Calu3 (cell line): ENCODE data around the gene S100A10. TPM values are rescaled to one million over a fixed set of nuclear protein-coding genes. Genes with fewer than 3 reads are reported as not detected.

Experiments
- BruUV-seq: library from RNA; stranded (reverse); fragments of 400-500 nt; replicated peaks from 2 replicates; lab custom pipeline; 2021; lab: Mats Ljungman, UMichigan
- CTCF ChIA-PET: fragments of 300-600 bp; sonication (Branson Sonifier 250); formaldehyde crosslinking; loops from one replicate; lab custom pipeline; 2022; ENCODE audit warnings: antibody characterized with exemption; lab: Charles Lee
- DNase-seq: peaks from one replicate; pipeline ENCODE4 v3.0.0; 2022
- H3K27ac Mint-ChIP-seq: one replicate; pipeline ENCODE4 v1.8.0; 2022; ENCODE audit warnings: mixed read lengths; ENCODE audit not compliant: unreplicated experiment
- H3K27me3 Mint-ChIP-seq: one replicate; pipeline ENCODE4 v1.8.0; 2022; ENCODE audit warnings: mixed read lengths; ENCODE audit not compliant: unreplicated experiment
- H3K36me3 Mint-ChIP-seq: one replicate; pipeline ENCODE4 v1.8.0; 2022; ENCODE audit warnings: mild to moderate bottlenecking, moderate library complexity, mixed read lengths; ENCODE audit not compliant: insufficient read depth, unreplicated experiment
- H3K4me1 Mint-ChIP-seq: one replicate; pipeline ENCODE4 v1.8.0; 2022; ENCODE audit warnings: mild to moderate bottlenecking, low read depth, mixed read lengths; ENCODE audit not compliant: unreplicated experiment
- H3K4me3 Mint-ChIP-seq: one replicate; pipeline ENCODE4 v1.8.0; 2022; ENCODE audit warnings: mild to moderate bottlenecking, low read depth, moderate library complexity, mixed read lengths; ENCODE audit not compliant: unreplicated experiment
- H3K9me3 Mint-ChIP-seq: one replicate; pipeline ENCODE4 v1.8.0; 2022; ENCODE audit warnings: low read depth, mixed read lengths; ENCODE audit not compliant: unreplicated experiment
- intact Hi-C: fragments of 100-400 bp; cut with micrococcal nuclease; formaldehyde crosslinking; loops from one replicate; pipeline ENCODE4 v1.10.0; 2022; ENCODE audit not compliant: unreplicated experiment
- total RNA-seq: library from RNA; stranded (reverse); gene quantifications from 2 replicates; pipeline ENCODE4 v1.2.3, GENCODE V29; 2022
- TF ChIP-seq, protein P1 (sequence below): fragments of 200-600 bp; IDR thresholded peaks from one replicate; pipeline ENCODE4 v1.8.0; 2022; ENCODE audit warnings: antibody characterized with exemption; ENCODE audit not compliant: unreplicated experiment

Gene S100A10
- total RNA-seq, 1 experiment from 2014 or later, result 882 TPM

GRCh38 chr1:152014943-152015342, 21.3 kb upstream of the S100A10 start:
- intact Hi-C loops, result no loop called here
- Mint-ChIP-seq H3K27ac (no peak overlapping the region), H3K4me1 (peaks cover 12% of the 10 kb centered on the region), H3K4me3 (no peak overlapping the region), H3K36me3 (no peaks in the 10 kb centered on the region), H3K27me3 (no peaks in the 10 kb centered on the region), H3K9me3 (no peaks in the 10 kb centered on the region)
- CTCF ChIA-PET, result interaction anchor here (0.8 to 3.0 kb wide), 3 partner anchors 16 to 47 kb away, joined by 3 to 13 read pairs (median 3); no protein-coding TSS in a partner anchor
- no peak for DNase-seq
- no TSS peak for BruUV-seq
- TF ChIP-seq, protein P1, sequence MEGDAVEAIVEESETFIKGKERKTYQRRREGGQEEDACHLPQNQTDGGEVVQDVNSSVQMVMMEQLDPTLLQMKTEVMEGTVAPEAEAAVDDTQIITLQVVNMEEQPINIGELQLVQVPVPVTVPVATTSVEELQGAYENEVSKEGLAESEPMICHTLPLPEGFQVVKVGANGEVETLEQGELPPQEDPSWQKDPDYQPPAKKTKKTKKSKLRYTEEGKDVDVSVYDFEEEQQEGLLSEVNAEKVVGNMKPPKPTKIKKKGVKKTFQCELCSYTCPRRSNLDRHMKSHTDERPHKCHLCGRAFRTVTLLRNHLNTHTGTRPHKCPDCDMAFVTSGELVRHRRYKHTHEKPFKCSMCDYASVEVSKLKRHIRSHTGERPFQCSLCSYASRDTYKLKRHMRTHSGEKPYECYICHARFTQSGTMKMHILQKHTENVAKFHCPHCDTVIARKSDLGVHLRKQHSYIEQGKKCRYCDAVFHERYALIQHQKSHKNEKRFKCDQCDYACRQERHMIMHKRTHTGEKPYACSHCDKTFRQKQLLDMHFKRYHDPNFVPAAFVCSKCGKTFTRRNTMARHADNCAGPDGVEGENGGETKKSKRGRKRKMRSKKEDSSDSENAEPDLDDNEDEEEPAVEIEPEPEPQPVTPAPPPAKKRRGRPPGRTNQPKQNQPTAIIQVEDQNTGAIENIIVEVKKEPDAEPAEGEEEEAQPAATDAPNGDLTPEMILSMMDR, result no peak

- no TSS peak for BruUV-seq
- Mint-ChIP-seq H3K27me3 (no peaks in the 10 kb centered on the region), H3K36me3 (no peaks in the 10 kb centered on the region), H3K4me1 (peaks cover 18% of the 10 kb centered on the region), H3K27ac (no peak overlapping the region), H3K9me3 (no peaks in the 10 kb centered on the region), H3K4me3 (no peak overlapping the region)
- TF ChIP-seq, protein P1, result peak; percentile 78
- intact Hi-C loops, result loop anchor here (1.0 kb wide), 1 partner anchor 124 kb away; no protein-coding TSS in a partner anchor
- CTCF ChIA-PET, result interaction anchor here (0.5 to 3.0 kb wide), 14 partner anchors 9 to 105 kb away, joined by 3 to 13 read pairs (median 4); partner anchors contain the start of gene THEM4
- DNase-seq, result peak; percentile 77
Observed at GRCh38 chr1:152013664-152014237, 20.1 kb upstream of the S100A10 start.

DNA sequence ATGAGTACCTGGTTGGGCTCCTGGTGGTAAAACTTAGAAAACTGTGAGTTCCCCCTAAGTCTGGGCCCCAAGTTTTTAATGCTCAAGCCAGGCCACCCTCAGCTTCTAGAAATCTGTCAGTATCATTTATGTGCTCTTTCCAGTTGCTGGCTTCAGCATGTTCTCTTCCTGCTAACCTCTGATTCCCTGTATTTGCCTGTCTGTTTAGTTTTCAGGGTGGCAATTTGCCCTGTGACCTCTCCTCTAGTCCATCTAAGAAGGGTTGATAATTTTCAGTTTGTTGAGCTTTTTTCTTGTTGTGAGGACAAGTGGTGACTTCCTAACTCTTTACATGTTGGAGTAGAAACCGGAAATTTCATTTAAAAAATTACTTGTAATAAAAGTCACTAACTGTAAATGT, 16.0 kb upstream of the S100A10 start:
- no peak for DNase-seq
- no TSS peak for BruUV-seq
- Mint-ChIP-seq H3K4me1 (peaks cover 25% of the 10 kb centered on the region), H3K36me3 (no peaks in the 10 kb centered on the region), H3K4me3 (no peak overlapping the region), H3K27ac (no peak overlapping the region), H3K27me3 (no peaks in the 10 kb centered on the region), H3K9me3 (no peaks in the 10 kb centered on the region)
- TF ChIP-seq, protein P1, result no peak
- intact Hi-C loops, result no loop called here
- CTCF ChIA-PET, result interaction anchor here (0.7 kb wide), 1 partner anchor 78 kb away, joined by 3 read pairs; no protein-coding TSS in a partner anchor

DNA sequence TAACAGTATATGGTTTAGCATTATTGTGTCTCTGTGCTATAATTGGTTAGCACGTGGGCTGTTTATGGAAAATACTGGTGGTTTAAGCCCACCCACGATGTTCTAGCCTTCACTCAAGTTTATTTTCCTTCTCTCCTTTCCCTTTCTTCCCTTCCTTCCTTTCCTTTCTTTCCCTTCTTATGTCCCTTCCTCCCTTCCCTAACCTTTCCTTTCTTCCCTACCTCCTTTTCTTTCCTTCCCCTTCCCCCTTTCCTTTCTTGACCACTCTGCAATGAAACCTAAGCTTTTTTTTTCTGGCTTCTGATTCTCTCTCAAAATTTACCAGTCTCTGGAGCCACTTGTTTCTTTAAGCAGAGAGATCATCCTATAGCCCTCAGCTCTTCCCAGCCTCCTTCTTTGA, 13.4 kb upstream of the S100A10 start:
- Mint-ChIP-seq H3K9me3 (no peaks in the 10 kb centered on the region), H3K4me1 (peaks cover 34% of the 10 kb centered on the region), H3K27ac (no peak overlapping the region), H3K36me3 (no peaks in the 10 kb centered on the region), H3K4me3 (no peak overlapping the region), H3K27me3 (no peaks in the 10 kb centered on the region)
- no peak for DNase-seq
- TF ChIP-seq, protein P1, result no peak
- CTCF ChIA-PET, result no interaction called here
- intact Hi-C loops, result no loop called here
- no TSS peak for BruUV-seq
